Peyer's patch (tissue), 4 donors: ENCODE measurements around the gene ZNF330. TPM values are rescaled to one million over a fixed set of nuclear protein-coding genes. Genes with fewer than 3 reads are reported as not detected.

Experiments
- DNase-seq, 3 donors: peaks; one replicate each; pipeline ENCODE4 v3.0.0-alpha.2; 2017 to 2019
- H3K27ac ChIP-seq, 4 donors: fragments of 200-600 bp; sonication (generic); one replicate each; pipeline ENCODE4 v1.5.1; 2016 to 2019
- H3K27me3 ChIP-seq, 2 donors: fragments of 200-600 bp; sonication (generic); one replicate each; pipeline ENCODE4 v1.5.1; 2019
- H3K36me3 ChIP-seq, 3 donors: fragments of 200-600 bp; sonication (generic); one replicate each; pipeline ENCODE4 v1.5.1; 2016 to 2019
- H3K4me1 ChIP-seq, 4 donors: fragments of 200-600 bp; sonication (generic); one replicate each; pipeline ENCODE4 v1.5.1; 2016 to 2019
- H3K4me3 ChIP-seq, 4 donors: fragments of 200-600 bp; sonication (generic); 1 replicate in 3 of 4; 2 replicates in 1 of 4; pipeline ENCODE4 v1.5.1; 2016 to 2019; ENCODE audit warnings: mild to moderate bottlenecking in 1 of 4
- H3K9me3 ChIP-seq, 4 donors: fragments of 200-600 bp; sonication (generic); one replicate each; pipeline ENCODE4 v1.5.1; 2016 to 2019; ENCODE audit warnings: mild to moderate bottlenecking in 1 of 4
- CTCF ChIP-seq, 6 experiments: fragments of 450-650 bp in 4 of 6; fragments of 200-600 bp in 2 of 6; sonication (generic) in 1 of 6; IDR thresholded peaks; one replicate each; pipeline ENCODE4 v1.5.1; 2017 to 2019; ENCODE audit warnings: antibody characterized with exemption in 6 of 6, mild to moderate bottlenecking in 3 of 6, moderate library complexity in 1 of 6
- POLR2A ChIP-seq, 2 donors: fragments of 450-650 bp; IDR thresholded peaks; one replicate each; pipeline ENCODE4 v1.5.1; 2017; ENCODE audit warnings: antibody characterized with exemption in 2 of 2, mild to moderate bottlenecking in 2 of 2, moderate library complexity in 2 of 2
- total RNA-seq, 4 donors: library from RNA; depleted of rRNA; stranded (reverse); fragments of >200 nt; gene quantifications; one replicate each; pipeline ENCODE4 v1.1.0, GENCODE V29; 2016

ZNF330 gene
- total RNA-seq, 4 donors from 2014 or later = 10.9 to 56.9 (median 20.5) TPM

DNA sequence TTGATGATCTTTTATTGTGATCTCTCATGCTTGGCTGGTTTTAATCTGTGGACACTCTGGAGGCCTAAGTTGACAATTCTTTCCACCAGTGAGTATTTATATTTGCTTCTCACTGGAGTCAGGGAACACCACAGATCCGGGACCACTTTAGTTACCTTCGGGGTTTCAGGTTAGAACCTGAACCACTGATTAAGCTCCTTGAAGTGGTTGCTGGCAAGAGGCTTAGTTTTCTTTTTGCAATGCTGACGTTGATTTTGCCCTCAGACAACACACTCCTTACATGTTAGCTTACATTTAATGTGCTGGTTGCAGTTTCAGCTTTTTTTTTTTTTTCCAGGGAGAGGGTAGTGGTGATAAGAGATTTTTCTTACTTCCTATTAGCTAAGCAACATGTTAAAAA, 10.5 kb upstream of the ZNF330 start:
- Histone ChIP-seq H3K27ac (no peak overlapping the region), H3K27me3 (no peaks in the 10 kb centered on the region), H3K36me3 (no peaks in the 10 kb centered on the region), H3K4me3 (no peak overlapping the region), H3K9me3 (no peaks in the 10 kb centered on the region), H3K4me1 (no peaks in the 10 kb centered on the region)
- no peak for DNase-seq
- no peak for TF ChIP-seq CTCF (IDR thresholded peaks at IDR 0.05)
- TF ChIP-seq POLR2A (IDR thresholded peaks at IDR 0.05) = no peak

DNA sequence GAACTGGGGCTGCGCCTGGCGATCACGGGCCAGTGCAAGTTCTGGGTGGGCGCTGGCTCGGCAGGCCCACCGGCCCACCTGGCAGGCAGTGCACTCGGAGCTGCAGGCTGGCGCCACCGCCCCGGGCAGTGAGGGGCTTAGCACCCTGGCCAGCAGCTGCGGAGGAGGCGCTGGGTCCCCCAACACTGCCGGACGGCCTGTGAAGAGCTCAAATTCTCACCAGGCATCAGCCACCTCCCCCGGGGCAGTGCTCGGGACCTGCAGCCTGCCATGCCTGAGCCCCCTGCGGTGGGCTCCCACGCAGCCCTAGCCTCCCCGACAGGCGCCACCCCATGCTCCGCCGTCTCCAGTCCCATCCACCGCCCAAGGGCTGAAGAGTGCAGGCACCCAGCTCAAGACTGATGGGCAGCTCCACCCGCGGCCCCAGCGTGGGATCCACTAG, 7.1 kb upstream of the ZNF330 start:
- H3K9me3 ChIP-seq = no peaks in the 10 kb centered on the region
- TF ChIP-seq CTCF (IDR thresholded peaks at IDR 0.05) (no peak), POLR2A (IDR thresholded peaks at IDR 0.05) (no peak)
- H3K36me3 ChIP-seq = no peaks in the 10 kb centered on the region
- H3K4me3 ChIP-seq = no peak overlapping the region
- no peak overlapping the region for H3K27ac ChIP-seq
- H3K27me3 ChIP-seq = no peaks in the 10 kb centered on the region
- DNase-seq = no peak
- no peaks in the 10 kb centered on the region for H3K4me1 ChIP-seq

GRCh38 chr4:141215030-141215429, 5.7 kb upstream of the ZNF330 start:
- TF ChIP-seq CTCF (IDR thresholded peaks at IDR 0.05) = no peak
- TF ChIP-seq POLR2A (IDR thresholded peaks at IDR 0.05) = no peak
- Histone ChIP-seq H3K9me3 (no peaks in the 10 kb centered on the region), H3K27me3 (no peaks in the 10 kb centered on the region), H3K4me3 (no peak overlapping the region), H3K36me3 (no peaks in the 10 kb centered on the region), H3K4me1 (no peaks in the 10 kb centered on the region), H3K27ac (no peak overlapping the region)
- DNase-seq = no peak

GRCh38 chr4:141216002-141216761, 4.5 kb upstream of the ZNF330 start:
- Histone ChIP-seq H3K36me3 (no peaks in the 10 kb centered on the region), H3K27ac (no peak overlapping the region), H3K27me3 (no peaks in the 10 kb centered on the region), H3K4me1 (peaks cover 0 to 6% (median 0%) of the 10 kb centered on the region in 4 donors), H3K9me3 (no peaks in the 10 kb centered on the region), H3K4me3 (no peak overlapping the region)
- TF ChIP-seq POLR2A (IDR thresholded peaks at IDR 0.05) (no peak), CTCF (IDR thresholded peaks at IDR 0.05) (no peak)
- DNase-seq = no peak

DNA sequence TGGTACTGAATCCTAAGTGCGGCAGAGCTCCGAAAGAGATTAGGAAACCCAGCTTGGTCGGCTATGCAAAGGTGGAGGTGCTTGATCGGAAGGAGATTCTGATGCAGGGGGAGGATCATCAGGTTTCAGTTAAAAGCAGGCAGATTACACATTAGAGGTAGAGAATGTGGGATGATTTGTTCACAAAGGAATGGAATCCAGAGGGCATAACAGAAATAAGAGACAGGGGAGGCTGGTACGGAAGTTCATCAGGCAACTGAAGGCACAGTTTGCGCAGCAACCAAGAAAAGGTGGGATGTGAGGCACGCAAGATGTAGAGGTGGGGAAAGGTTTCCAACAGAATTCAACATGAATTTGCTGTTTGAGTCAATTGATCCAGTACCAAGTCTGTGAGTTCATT, 424 bp upstream of the ZNF330 start:
- no peaks in the 10 kb centered on the region for H3K9me3 ChIP-seq
- DNase-seq = peak in 1 of 3 donors; percentile 33
- H3K27ac ChIP-seq = peak overlapping the region; percentile 88 to 93 (median 92)
- H3K27me3 ChIP-seq = no peaks in the 10 kb centered on the region
- TF ChIP-seq CTCF (IDR thresholded peaks at IDR 0.05) (no peak), POLR2A (IDR thresholded peaks at IDR 0.05) (no peak)
- no peaks in the 10 kb centered on the region for H3K36me3 ChIP-seq
- H3K4me1 ChIP-seq = peaks cover 0 to 13% (median 7%) of the 10 kb centered on the region in 4 donors
- peak overlapping the region; percentile 77 to 92 (median 88) for H3K4me3 ChIP-seq
